ENCODE results near the gene DGCR8. TPM values are rescaled to one million over a fixed set of nuclear protein-coding genes. Genes with fewer than 3 reads are reported as not detected.

DGCR8 gene
- total RNA-seq, 6 experiments from 2014 or later = 19.8 to 24.5 (median 22.0) TPM

DNA sequence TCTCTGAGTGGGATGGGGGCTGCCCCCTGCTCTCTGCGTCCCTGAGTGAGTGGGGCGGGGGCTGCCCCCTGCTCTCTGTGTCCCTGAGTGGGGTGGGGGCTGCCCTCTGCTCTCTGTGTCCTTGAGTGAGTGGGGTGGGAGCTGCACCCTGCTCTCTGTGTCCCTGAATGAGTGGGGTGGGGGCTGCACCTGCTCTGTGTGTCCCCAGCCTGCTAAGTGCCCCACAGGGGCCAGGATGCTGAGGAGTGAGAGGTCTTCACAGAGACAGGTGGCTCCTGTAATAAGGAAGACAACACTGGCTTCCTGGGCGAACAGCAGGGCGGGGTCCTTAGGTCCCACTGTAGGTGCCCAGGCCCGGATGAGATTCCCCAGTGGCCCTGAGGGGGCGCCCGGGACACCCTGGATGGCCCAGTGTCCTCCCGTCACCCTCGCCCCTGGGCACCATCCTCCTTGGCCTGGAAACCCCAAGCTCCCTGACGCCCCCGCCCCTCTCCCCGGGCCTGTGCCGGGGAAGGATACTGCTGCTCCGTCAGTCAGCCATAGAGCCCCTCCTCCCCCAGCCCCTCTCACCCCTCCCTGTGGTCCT is 74.7 kb downstream of the DGCR8 start:
- no peak overlapping the region; the same call in 1 of the 2 replicates for H3K27ac Mint-ChIP-seq
- H3K4me3 Mint-ChIP-seq = peak overlapping the region; percentile 47; the same call in 1 of the 2 replicates
- H3K36me3 Mint-ChIP-seq (ENCODE audit: low read depth) = no peaks in the 10 kb centered on the region

DNA sequence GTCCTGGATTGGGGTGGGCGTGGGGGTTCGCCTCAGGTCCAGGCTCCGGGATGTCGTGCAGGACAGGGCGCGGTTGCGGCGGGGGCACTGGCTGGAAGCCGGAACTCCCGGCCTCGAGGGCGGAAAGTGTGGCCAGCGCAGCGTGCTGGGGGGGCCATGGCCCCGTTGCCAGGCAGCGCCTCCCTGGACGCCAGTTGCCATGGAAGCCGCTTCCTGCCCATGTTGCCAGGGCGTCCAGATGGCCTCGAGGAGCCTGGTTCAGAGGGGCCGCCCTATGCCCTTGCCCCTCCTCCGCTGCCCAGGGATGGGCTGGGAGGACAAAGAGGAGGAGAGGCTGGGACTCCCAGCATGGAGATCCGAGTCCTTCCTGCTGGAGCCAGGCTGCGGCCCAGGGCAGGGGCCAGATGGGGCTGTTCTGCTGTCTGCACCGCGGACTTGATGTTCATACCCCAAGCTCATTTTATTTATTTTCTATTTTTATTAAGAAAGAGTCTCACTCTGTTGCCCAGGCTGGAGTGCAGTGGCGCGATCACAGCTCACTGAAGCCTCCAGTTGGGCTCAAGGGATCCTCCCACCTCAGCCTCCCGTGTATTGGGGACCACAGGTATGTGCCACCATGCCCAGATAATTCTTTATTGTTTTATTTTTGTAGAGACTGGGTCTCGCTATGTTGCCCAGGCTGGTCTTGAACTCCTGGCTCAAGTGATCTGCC is 75.4 kb downstream of the DGCR8 start:
- Mint-ChIP-seq H3K27me3 (ENCODE audit: insufficient read depth) (peaks cover 11% of the 10 kb centered on the region), H3K4me1 (ENCODE audit: low read depth) (peaks cover 8% of the 10 kb centered on the region; the same call in 1 of the 2 replicates), H3K4me3 (peak overlapping the region; percentile 47; the same call in 1 of the 2 replicates), H3K9me3 (no peaks in the 10 kb centered on the region), H3K27ac (no peak overlapping the region), H3K36me3 (ENCODE audit: low read depth) (no peaks in the 10 kb centered on the region)
- TF ChIP-seq, protein P1, sequence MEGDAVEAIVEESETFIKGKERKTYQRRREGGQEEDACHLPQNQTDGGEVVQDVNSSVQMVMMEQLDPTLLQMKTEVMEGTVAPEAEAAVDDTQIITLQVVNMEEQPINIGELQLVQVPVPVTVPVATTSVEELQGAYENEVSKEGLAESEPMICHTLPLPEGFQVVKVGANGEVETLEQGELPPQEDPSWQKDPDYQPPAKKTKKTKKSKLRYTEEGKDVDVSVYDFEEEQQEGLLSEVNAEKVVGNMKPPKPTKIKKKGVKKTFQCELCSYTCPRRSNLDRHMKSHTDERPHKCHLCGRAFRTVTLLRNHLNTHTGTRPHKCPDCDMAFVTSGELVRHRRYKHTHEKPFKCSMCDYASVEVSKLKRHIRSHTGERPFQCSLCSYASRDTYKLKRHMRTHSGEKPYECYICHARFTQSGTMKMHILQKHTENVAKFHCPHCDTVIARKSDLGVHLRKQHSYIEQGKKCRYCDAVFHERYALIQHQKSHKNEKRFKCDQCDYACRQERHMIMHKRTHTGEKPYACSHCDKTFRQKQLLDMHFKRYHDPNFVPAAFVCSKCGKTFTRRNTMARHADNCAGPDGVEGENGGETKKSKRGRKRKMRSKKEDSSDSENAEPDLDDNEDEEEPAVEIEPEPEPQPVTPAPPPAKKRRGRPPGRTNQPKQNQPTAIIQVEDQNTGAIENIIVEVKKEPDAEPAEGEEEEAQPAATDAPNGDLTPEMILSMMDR (IDR thresholded peaks at IDR 0.05) = no peak; the same call in 1 of the 2 replicates
- no peak for DNase-seq

More for the DNA sequence above, 74.7 kb downstream of the DGCR8 start:
- Mint-ChIP-seq H3K27me3 (ENCODE audit: insufficient read depth) (peaks cover 4% of the 10 kb centered on the region), H3K9me3 (no peaks in the 10 kb centered on the region), H3K4me1 (ENCODE audit: low read depth) (peaks cover 8% of the 10 kb centered on the region; the same call in 1 of the 2 replicates)
- DNase-seq = no peak
- TF ChIP-seq, protein P1 (IDR thresholded peaks at IDR 0.05) = peak; percentile 43; the same call in 1 of the 2 replicates

DNA sequence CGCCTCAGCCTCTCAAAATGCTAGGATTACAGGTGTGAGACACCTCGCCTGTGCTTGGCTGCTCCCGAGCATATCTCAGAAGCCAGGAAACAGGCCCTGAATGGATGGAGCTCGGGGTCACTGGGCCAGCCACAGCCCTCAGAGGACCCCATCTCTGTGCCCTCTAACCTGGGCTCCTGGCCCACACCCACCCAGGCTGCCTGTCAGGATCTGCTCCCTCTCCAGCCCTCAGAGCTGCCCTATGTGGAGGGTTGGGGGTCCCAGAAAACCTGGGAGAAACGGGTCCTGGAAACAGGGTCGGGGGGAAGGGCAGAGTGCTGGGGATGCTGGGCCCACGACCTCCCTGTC is 76.0 kb downstream of the DGCR8 start:
- H3K4me3 Mint-ChIP-seq = no peak overlapping the region
- peaks cover 13% of the 10 kb centered on the region for H3K27me3 Mint-ChIP-seq (ENCODE audit: insufficient read depth)
- DNase-seq = no peak

DNA sequence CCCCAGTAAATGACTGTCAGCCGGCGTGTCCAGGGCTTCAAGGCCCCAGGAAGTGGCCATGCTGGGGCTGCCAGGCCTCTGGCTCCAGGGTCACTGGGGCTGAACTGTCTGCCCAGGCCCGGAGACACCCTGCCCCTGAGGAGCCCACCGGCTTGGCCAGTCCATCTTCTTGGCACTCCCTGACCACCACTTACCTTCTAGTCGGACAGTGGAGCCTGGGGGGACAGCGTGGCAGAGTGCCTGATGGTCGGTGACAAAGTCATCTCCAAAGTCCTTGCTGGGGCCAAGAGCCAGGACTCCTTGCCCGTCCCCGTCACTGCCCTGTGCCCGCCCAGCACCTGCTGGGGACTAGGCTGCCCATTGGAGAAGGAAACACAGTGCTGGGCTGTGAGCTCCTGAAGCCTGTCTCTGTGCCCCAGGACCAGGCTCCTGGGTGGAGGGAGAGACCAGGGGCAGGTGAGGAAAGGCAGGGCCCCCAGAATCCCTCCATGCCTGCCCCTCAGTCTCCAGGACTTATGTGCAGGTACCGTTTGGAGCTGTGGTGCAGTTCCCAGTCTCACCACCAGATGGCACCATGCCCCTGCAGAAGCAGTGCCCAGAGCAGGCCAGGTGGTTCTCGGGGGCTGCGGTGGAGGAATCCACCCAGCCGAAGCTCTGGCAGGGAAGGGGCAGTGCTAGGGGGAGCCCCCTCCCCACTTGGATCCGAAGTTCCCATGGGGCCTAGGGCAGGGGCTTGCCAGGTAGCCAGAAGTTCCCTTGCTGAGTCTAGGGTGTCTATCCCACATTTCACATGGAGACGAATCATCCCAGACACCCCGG is 76.8 kb downstream of the DGCR8 start:
- Mint-ChIP-seq H3K27me3 (ENCODE audit: insufficient read depth) (peaks cover 13% of the 10 kb centered on the region), H3K36me3 (ENCODE audit: low read depth) (no peaks in the 10 kb centered on the region), H3K9me3 (no peaks in the 10 kb centered on the region), H3K27ac (no peak overlapping the region), H3K4me3 (no peak overlapping the region), H3K4me1 (ENCODE audit: low read depth) (peaks cover 8% of the 10 kb centered on the region; the same call in 1 of the 2 replicates)
- TF ChIP-seq, protein P1 (IDR thresholded peaks at IDR 0.05) = peak; percentile 100
- DNase-seq = peak; percentile 29

More for the DNA sequence above, 76.0 kb downstream of the DGCR8 start:
- Mint-ChIP-seq H3K36me3 (ENCODE audit: low read depth) (no peaks in the 10 kb centered on the region), H3K27ac (no peak overlapping the region), H3K4me1 (ENCODE audit: low read depth) (peaks cover 8% of the 10 kb centered on the region; the same call in 1 of the 2 replicates), H3K9me3 (no peaks in the 10 kb centered on the region)
- TF ChIP-seq, protein P1 (IDR thresholded peaks at IDR 0.05) = no peak

DNA sequence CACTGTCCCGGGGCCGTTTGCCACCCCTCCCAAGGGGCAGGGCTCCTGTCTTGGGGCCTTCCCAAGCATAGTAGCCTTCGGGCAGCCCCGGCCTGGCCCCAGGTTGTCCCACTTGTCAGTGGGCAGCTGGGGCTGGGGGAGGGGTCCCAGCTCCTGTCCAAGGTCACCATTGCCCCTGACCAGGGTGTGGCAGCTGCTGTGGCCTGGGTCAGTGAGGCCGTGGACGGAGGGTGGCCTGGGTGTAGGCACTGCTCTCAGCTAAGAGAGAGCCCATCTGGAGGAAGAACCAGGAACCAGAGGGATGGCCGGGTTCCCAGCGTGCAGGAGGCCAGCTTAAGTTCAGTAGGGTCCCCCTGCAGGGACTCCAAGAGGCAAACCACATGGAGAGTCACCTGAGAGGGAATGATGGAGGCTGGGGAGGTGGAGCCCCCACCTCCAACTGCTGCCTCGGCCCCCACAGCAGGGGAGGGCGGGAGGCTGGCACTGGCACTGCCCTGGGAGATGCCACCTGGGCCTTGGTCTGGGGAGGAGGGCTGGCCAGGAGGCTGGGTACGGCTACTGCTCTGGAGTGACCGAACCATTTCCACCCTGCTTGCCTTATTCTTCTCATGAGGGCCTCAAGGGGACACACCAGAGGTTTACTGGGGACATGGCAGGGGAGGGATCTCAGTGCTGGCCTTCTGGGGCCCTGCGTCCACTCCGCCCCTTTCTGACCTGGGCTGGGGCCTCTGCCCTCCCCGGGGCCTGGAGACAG is 77.6 kb downstream of the DGCR8 start:
- no peak overlapping the region for H3K27ac Mint-ChIP-seq
- TF ChIP-seq, protein P1 (IDR thresholded peaks at IDR 0.05) = no peak
- peaks cover 8% of the 10 kb centered on the region; the same call in 1 of the 2 replicates for H3K4me1 Mint-ChIP-seq (ENCODE audit: low read depth)
- H3K36me3 Mint-ChIP-seq (ENCODE audit: low read depth) = no peaks in the 10 kb centered on the region
- DNase-seq = no peak
- no peak overlapping the region for H3K4me3 Mint-ChIP-seq
- no peaks in the 10 kb centered on the region for H3K9me3 Mint-ChIP-seq
- H3K27me3 Mint-ChIP-seq (ENCODE audit: insufficient read depth) = peaks cover 13% of the 10 kb centered on the region

Data from HFFc6 (cell line).